Measurements from ENCODE around the gene MYO3B. TPM values are rescaled to one million over a fixed set of nuclear protein-coding genes. Genes with fewer than 3 reads are reported as not detected.
"Not testable (repeated sequence)": the region's sequence is repeated elsewhere in the genome, so short reads cannot be mapped to it uniquely, and the experiment has no call there.

MYO3B gene
- total RNA-seq, 1 donor from 2014 or later = not detected

DNA sequence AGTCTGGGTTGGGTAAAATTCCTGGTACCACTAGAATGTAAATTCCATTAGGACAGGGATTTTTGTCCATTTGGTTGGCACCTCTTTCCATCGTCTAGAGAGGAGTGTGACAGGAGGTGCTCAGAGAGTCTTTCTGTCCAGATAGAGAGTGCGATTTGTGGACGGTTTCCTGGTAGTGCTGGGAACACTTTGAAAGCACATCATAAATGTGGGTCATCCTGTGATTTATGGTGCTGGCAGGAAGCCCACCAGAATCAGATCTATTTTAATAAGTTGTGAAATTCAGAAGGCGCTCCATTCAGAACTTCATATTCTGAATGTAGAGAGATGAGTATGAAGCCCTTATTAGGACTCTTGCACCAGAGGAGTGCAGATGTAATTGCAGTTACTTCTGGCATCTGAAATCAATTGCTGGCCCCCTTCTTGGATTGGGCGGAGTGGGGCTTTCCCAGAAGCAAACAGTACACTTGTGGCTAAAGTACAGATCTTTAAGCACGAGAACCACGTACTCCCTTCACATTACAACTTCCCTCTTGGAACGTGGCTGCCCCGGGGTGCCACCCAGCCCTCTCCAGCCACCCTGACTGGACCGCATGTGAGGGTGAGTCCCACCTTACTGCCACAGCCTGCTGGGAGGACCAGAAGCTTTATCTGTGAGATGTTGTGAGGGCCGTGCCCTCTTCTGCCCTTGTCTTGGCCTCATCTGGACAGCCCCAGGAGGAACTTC lies 243.2 kb downstream of the MYO3B start:
- DNase-seq (ENCODE audit: low read depth in 2 of 2) = no peak

DNA sequence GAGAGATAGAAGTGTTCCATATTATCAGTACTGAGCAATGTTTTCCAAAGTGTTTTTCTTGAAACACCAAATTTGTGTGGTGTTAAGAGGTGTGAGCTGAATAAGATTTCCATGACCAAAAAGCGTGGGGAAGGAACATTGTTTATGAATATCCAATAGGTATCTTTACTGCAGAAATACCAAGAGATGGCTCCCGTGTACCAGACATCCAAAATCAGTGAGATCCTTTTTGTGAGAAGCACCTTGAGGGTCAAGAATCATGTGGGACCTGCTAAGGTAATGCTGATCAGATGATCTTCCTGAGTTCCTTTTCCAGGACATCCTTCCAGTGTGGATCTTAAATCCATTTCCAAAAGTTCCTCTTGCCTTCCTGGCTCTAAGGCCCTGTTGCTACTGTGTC lies 246.0 kb downstream of the MYO3B start:
- no peak for DNase-seq (ENCODE audit: low read depth in 2 of 2)

DNA sequence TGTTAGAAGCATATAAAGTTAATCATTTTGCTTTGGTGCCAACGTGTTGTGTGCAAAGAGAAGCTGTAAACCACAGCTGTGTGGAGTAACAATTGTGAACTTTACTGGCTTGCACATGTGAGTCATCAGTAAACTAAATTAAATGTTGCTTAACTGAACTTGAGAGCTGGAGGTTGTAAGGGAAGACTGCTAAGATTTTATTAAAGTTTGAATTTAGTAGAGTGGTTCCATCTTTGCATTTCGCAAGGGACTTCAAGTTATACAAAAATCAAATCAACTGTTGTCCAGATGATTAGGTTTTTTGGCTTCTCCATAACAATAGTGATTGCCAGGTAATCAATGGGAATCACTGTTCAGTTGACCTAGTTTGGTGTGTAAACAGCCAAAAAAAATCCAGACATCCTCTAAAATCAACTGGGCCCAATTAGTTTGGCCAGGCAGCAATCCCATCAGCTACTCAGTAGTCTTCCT lies 247.4 kb downstream of the MYO3B start:
- no peak for DNase-seq (ENCODE audit: low read depth in 2 of 2)

DNA sequence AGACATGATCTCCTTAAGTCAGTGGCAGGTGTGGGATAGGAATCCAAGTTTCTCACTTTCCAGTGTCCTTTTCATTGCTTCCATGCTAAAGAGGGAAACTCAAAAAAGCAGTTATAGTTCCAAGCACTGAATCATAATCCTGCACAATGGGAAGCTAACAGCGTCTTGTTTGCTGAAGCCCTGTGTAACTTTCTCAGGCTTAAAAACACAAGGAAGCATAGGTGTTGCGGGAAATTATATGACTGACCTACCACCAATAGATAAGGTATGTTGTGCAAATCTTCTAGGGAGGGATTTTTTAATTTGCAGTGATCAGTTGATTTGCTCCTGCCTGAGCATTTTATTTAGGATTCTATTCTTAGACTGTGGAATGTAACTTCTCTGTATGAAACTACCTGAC lies 250.9 kb downstream of the MYO3B start:
- DNase-seq (ENCODE audit: low read depth in 2 of 2) = no peak

DNA sequence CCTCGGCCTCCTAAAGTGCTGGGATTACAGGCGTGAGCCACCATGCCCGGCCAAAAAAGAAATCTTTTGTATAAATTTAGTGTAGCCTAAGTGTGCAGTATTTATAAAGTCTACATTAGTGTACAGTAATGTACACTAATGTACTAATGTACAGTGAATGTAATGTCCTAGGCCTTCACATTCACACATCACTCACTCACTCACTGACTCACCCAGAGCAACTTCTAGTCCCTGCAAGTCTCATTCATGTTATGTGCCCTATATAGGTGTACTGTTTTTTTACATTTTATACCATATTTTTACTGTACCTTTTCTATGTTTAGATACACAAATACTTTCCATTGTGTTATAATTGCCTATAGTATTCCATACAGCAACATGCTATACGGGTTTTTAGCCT lies 254.9 kb downstream of the MYO3B start:
- no peak for DNase-seq (ENCODE audit: low read depth in 2 of 2)

DNA sequence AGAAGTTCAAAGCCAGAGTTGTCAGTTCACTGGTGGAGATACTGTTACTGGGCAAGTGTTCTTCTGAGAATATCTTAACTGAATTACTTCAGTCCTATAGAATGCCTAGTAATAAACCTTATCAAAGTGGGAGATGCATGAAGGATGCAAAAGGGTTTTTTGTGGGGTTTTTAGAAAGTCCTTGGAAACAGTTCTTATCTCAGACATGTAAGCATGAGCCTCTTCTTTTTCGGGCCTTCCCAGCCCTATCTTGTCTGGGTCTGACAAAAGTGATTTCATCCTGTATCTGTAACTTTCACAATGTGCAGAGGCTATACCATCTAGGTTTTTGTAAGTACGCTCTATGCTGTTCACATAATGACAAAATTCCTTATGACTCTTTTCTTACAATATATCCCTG lies 255.5 kb downstream of the MYO3B start:
- DNase-seq (ENCODE audit: low read depth in 2 of 2) = no peak

DNA sequence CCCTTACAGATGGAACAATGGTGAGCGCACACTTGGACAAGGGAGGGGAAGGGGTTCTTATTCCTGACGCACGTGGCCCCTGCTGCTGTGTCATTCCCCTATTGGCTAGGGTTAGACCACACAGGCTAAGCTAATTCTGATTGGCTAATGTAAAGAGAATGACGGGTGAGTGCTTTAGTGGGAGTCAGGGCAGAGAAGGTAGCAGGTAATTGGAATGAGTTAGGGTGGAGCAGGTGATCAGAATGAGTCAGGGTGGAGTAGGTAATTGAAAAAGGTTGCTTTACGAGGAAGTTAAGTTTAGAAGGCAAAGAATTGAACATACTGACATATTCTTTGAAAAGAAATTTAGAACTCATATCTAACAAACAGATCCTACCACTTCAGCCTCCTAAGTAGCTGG lies 256.4 kb downstream of the MYO3B start:
- DNase-seq (ENCODE audit: low read depth in 2 of 2) = not testable (repeated sequence)

DNA sequence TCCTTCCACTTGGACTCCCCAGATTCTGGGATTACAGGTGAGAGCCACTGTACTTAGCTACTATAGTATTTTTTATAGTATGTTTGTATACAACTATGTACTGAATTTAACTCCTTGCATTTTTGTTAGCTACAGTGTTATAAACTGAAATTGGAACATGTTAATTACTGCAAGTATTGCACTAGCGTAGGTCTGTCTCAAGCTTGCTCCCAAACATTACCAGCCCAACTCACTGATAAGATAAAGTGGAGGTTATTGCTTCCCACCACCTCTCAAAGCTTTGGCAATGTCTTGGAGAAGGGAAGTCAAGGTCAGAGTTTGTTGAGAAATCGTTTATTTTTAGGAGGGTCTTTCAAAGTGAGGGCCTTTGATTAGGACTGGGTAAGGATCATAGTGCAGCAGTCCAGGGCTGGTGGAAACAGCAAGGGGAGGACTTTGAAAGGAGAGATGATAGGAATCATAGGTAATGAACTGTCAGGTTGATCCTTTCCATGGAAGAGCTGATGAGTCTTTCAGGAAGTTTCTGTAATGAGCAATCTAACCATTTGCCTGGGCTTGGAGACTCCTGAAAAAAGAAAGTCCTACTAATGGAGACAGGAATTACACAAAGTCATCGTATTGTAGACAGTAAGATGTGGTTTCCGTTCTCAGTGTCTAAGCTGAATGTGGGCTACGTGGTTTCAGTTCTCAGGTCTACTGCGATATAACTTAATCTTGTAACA lies 257.1 kb downstream of the MYO3B start:
- DNase-seq (ENCODE audit: low read depth in 2 of 2) = no peak

DNA sequence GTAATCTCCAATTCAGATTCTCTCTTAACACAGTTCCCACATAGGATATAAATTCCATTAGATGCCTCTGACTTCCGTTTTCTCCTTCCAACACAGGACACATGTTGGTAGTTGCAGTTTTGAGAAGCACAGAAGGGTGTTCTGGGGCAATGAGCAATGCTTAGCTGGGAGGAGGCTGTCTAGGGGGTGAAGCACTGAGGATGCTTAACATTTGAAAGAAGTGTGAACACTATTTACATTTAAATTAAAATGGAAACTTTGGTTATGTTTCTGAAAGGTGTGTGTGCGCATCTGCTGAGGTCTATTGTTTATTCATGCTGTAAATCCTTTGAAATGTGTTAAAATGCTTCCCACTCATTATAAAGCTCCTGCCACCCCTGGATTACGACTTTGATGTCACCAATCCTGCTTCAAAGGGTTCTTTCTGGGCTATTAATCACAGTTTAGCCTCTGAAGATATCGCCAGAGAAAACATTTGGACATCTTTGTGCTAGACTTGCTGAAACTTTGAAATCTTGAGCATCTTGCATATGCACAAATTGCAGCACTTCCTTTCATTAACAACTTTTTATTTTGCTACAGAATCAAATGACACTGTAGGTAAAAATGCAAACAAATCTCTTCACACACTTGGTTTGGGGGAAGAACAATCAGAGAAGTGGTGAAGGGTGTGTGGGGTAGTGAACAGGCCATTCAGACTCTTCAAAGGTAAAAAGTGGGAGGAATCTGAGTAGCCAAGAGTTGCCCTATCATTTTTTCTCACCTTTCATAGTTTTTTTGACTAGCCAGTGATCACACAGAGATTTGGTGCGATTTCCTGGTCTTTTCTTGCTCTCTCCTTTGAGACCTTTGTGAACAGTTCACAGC lies 258.4 kb downstream of the MYO3B start:
- DNase-seq (ENCODE audit: low read depth in 2 of 2) = no peak

DNA sequence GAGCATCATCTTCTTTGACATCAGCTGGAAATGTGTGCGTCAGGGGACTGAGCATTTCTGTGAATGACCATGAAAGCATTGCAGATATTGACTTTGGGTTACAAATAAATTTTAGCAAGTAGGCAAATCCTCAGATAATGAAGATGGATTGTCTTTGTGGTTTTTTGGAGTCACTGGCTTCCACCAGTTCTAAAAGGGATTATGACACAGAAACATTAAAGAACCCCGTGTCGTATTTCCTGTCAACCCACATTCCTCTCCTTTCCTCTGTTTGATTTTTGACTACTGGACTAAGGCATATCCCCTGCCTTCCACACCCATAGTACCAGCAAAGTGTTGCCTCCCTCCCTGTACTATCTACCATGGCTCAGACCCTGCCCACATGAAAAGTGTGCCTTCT lies 268.1 kb downstream of the MYO3B start:
- DNase-seq (ENCODE audit: low read depth in 2 of 2) = no peak

DNA sequence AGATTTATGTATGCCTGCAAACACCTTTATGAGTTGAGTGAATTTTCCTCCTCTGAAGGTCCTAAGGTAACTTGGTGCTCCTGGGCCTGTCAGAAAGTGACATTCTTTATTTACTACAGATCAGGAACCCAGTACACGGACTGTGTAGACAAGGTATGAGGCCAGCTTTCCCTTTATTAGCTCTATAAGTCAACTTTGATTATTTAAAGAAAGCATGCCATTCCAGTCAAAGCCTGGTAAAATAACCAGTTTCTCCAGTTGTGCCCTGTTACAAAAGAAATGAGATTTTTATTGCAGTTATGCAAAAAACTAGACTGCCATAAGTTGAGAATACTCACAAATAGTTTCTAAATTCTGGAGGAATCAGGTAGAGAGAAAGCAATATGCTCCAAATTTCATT lies 271.1 kb downstream of the MYO3B start:
- no peak for DNase-seq (ENCODE audit: low read depth in 2 of 2)

DNA sequence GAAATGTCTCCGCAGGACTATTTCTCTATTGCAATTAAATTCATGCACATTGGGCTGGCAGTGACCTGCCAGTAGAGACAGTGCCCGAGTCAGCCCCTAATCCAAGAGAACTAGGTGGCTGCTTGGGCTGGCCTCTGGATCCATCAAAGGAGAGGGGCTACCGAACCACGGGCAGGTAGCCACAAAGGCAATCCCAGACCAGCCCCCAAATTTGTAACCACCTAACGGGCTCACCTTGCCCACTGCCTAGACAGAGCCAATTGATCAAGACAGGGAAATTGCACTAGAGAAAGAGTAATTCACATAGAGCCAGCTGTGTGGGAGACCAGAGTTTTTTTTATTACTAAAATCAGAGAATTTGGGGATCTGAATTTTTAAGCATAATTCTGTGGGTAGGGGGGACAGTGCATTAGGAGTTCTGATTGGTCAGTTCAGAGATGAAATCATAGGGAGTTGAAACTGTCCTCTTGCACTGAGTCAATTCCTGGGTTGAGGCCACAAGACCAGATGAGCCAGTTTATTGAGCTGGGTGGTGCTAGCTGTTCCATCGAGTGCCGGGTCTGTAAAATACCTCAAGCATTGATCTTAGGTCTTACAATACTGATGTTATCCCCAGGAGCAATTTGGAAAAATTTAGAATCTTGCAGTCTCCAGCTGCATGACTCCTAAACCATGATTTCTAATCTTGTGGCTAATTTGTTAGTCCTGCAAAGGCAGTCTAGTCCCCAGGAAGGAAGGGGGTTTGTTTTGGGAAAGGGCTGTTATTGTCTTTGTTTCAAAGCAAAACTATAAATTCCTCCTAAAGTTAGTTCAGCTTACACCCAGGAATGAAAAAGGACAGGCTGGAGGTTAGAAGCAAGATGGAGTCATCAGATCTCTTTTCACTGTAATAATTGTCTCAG lies 276.8 kb downstream of the MYO3B start:
- no peak for DNase-seq (ENCODE audit: low read depth in 2 of 2)

DNA sequence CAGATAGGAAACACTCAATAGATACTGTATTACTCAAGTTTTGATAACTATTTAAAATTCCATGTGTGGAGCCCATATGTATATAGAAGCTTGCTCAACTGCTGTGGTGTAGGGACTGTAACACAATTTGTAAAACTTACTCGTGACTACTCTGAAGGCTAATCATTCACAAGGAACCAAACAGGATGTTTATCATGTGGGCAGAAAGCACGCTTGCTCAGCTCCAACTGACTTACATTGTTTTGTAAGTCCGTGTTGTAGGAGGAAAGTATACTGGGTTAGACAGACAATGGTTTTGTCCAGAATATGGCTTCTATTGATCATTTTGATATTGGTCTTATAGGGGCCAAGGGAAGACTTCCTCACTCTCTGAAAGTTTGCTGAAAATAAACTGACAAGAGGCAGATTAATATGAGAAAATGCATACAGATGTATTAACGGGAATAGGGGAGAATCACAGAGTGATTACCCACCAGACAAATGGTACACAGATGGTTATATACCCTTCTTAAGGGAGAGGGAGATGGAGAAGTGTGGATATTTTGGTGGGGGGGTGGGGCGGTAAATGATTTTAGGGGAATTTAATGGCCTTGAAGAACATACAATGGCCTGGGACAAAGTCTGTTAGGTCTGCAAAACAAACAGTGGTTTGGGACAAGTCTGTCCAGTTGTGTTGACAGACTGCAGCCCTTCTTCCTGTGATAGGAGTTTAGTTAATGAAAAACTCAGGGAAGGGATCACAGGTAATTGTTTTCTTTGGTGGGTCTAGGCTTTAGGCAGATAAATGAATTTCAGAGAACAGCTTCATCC lies 277.9 kb downstream of the MYO3B start:
- DNase-seq (ENCODE audit: low read depth in 2 of 2) = peak in 1 of 2 donors; percentile 63

DNA sequence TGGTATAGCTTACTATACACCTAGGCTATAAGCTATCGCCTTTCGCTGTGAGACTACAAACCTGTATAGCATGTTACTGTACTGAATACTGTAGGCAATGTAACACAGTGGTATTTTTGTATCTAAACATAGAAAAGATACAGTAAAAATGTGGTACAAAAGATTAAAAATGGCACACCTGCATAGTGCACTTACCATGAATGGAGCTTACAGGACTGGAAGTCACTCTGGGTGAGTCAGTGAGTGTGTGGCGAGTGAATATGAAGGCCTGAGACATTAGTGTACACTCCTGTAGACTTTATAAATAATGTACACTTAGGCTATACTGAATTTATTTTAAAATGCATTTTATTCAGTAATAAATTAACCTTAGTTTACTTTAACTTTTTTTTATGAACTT lies 279.0 kb downstream of the MYO3B start:
- no peak for DNase-seq (ENCODE audit: low read depth in 2 of 2)

DNA sequence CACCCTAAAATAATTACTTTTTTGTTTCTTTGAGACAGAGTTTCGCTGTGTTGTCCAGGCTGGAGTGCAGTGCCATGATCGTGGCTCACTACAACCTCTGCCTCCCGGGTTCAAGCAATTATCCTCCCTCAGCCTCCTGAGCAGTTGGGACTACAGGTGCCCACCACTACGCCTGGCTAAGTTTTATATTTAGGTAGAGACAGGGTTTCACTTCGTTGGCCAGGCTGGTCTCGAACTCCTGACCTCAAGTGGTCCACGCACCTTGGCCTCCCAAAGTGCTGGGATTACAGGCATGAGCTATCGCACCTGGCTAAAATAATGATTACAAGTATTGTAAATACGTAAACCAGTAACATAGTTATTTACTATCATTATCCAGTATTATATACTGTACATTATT lies 279.8 kb downstream of the MYO3B start:
- no peak for DNase-seq (ENCODE audit: low read depth in 2 of 2)

DNA sequence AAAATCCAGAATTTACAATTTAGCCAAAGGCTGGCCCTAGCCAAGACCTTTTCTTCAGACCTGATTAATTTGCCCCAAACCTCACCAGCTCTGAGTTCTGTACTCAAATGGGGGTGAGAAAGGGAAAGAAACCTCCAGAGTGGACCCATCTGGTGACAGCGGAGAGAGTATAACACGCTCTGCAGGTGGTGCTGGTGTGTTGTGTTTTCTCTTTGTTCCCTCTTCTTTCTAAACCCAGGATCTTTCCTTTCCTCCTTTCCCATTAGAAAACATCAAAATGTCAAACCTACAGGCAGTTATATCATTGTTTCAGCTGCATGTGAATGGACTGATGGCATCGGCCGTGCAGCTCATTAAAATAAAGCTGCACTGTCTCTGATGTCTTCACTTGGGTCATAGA lies 283.9 kb downstream of the MYO3B start:
- peak in 1 of 2 donors; percentile 42 for DNase-seq (ENCODE audit: low read depth in 2 of 2)

DNA sequence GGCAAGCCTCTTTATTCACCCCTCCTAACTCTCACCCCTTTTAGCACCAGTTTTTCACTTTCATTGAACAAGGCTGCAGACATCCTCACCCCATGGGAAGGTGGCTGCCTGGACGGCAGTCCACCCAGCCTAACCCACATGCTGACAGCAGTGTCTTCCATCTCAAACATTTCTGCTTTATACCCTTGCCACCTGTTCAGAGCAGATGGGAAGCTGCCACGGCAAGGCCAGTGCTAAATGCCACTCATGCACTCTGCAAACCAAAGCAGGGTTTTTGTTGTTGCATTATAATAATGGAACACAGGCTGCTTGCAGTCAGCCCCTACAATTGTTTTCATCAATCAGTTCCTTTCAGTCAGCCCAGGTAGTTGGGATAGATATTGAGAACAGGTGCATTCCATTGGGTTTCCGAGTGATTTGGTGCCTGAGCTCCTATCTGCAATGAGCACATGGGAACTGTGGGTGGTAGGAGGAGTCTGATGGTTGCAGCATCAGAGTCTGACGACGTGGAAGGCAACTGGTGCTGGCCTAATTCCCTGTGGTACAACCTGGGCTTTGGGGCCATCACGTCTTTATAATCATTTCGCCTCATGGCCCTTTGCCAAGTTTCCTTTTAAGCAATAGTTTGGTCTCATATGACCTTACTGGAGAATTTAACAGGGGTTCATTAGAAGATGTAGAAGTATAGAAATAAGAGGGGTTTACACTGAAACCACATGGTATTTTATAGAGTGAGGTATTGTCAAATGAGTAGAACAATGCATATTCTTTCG lies 284.7 kb downstream of the MYO3B start:
- DNase-seq (ENCODE audit: low read depth in 2 of 2) = no peak

DNA sequence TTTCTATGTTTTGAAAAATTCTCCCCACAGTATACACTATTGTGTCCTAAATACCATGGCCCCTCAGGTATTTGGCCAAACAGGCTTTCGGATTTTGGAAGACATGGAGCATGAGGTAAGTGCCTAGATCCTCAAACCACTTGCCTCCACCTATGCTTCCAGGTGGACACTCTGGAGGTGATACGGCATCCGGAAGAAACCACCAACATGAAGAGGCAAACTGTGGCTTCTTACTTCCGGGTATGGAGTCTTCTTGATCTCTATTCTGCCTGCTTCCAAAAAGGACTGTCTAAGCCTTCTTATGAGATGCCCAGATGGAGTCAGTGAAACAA lies 285.2 kb downstream of the MYO3B start:
- DNase-seq (ENCODE audit: low read depth in 2 of 2) = no peak

DNA sequence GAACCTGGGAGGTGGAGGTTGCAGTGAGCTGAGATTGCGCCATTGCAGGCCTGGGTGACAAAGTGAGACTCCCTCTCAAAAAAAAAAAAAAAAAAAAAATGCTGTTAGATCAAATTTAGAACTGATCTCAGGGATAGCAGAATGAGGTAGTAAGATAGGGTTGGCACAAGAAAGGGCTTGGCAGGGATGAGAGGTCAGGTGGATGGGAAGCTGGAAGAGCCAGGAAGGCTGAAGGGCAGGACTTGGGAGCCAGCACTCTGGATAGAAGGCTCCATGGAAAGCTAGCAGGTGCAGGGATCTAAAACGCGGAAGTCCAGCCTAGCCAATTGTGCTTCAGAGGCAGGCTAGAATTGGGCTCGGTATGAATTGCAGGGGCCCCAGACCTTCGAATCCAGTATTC lies 286.3 kb downstream of the MYO3B start:
- no peak for DNase-seq (ENCODE audit: low read depth in 2 of 2)

DNA sequence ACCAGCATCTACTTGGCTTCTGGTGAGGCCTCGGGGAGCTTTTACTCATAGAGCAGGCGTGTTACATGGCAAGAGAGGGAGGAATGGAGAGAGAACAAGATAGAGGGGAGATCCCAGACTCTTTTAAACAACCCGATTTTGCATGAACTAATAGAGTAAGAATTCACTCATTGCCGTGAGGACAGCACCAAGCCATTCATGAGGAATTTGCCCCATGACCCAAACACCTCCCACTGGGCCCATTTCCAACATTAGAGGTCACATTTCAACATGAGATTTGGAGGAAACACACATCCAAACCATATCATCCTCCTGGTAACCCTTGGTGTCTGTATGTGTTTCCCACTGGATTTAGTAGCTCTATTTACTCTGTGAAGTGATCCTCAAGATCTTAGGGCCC lies 287.3 kb downstream of the MYO3B start:
- DNase-seq (ENCODE audit: low read depth in 2 of 2) = peak; percentile 7 to 62

Measured in lung microvascular endothelial cell (primary cell).